ENCODE results near the gene PACSIN2.
A peak's percentile ranks its signal among the peaks of the same experiment; 100 is the strongest.

PACSIN2 gene

GRCh38 chr22:42901790-42902508 lies 113.0 kb downstream of the PACSIN2 start:
- peak; percentile 8 for DNase-seq

DNA sequence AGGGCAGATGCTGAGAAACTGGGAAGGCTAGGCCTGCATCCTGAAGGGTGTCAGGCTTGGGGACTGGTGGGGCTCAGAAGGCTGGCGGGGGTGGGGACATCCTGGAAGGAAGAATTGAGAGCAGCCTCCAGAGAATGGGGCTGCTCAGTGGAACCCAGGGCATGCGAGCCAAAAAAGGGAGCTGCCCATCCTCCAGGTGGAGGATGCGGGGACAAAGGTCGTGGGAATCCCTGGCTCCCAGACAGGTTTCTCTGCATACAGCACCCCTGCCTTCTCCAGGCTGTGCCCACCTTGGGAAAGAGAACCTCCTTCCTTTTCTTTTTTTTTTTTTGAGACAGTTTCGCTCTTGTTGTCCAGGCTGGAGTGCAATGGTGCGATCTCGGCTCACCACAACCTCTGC lies 117.0 kb downstream of the PACSIN2 start:
- no peak for DNase-seq

DNA sequence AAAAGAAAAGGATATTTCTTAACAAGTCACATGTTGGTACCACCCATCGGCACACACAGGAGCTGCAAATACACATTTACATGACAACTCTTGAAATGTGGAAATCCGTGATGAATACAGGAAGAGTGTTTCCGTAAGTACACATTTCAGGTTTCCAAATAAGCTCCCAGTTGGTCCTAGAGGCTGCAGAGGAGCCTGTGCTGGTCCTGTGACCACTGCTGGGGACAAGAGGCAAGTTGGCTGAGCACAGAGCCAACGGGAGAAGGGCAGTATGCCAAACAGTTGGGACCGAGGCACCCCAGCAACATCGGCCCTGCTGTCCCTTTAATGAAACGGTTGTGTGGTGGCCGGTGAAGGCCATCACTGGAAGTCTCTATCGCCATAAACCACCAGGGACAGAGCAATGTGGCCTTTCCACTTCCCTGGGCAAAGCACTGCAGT lies 119.4 kb downstream of the PACSIN2 start:
- DNase-seq: no peak

DNA sequence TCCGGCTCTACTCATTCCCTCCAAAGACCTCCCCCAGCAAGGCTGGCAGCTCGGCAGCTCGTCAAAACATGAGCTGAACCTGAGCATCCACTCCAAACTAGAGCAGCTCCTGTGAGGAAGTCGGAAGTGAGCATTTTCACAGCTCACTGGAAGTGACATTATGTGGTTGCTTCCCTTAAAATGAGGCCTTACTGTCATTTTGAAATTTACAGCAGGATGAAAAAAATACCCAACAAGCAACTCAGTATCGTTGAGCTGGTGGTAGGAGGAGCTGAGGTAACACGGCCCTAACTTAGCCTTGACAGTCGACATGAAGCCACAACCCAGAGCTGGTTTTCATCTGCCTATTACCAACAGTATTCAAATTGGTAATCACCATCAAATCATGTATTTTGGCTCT lies 119.9 kb downstream of the PACSIN2 start:
- DNase-seq: peak; percentile 81

GRCh38 chr22:42893371-42894150 lies 121.4 kb downstream of the PACSIN2 start:
- peak; percentile 61 for DNase-seq

DNA sequence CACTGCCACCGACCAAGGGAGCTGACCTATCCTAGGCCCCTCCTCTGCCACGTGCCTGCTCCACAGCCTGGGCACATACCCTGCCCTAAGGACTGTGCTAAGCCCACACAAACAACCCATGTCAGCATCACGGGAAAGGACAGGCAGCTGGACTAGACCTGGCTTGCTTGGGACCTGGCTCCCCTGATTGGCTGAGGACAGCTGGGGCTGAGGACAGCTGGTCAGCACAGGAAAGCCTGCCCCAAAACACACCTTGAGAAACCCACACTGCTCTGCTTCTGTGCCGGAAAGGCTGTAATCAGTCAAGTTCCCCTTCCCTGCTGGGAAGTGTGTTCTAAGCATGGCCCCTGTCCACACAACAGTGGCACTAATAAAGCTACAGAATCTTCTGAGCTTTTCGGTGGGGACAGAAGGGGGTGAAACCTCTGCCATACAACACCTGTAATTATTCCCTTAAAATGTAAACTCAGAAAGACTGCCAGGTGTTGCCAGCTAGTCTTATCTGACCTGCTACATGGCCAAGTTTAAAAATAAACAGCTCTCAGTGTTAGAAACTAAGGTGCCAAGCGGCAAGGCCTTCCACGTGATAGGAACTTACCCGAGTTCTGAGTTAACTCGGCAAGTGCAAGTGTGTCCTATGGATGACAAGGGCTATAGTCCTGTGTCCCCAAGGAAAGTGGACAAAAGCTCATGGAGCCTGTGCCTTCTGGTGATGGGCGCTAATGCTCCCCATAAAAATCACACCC lies 122.2 kb downstream of the PACSIN2 start:
- no peak for DNase-seq

DNA sequence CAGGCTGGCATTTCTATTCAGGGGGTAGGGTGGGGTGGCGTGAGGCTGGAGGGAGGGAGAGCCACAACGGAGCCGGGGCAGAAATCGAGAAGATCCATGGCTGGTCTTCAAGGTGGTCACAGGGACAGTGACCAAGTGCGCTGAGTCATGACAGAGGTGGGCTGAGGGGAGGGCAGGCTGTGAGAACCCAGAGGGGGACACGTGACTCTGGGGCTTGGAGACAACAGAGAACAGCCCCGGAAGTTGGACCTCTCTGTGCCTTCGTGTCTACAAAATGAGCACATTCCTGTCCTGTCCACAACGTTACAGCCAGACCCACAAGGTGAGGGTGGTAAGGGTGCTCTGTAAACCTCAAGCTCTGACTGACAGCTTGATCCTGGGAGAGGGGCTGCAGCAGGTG lies 122.8 kb downstream of the PACSIN2 start:
- DNase-seq: no peak

- DNase-seq: no peak
These were observed 123.3 kb downstream of the PACSIN2 start for GRCh38 chr22:42891696-42892095.

DNA sequence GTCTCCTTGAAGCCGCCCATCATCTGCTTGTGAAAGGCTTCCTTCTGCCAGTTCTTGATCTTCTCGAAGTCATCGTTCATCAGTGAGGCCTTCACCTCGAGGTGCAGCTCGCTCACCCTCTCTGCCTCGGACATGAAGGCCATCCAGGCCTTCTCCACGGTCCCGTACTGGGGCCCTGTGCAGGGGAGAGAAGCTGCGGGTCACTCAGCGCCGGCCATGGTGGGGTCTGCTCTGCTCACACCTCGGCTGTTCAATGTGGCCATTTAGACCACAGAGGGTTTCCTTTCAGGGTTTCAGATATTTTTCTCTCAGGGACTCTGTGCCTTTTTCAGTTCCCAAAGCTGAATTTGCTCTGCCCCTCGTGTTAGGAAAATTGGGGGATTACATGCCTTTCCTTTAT lies 123.9 kb downstream of the PACSIN2 start:
- DNase-seq: no peak

- DNase-seq: peak; percentile 72
These were observed 125.6 kb downstream of the PACSIN2 start for GRCh38 chr22:42889304-42889703.

DNA sequence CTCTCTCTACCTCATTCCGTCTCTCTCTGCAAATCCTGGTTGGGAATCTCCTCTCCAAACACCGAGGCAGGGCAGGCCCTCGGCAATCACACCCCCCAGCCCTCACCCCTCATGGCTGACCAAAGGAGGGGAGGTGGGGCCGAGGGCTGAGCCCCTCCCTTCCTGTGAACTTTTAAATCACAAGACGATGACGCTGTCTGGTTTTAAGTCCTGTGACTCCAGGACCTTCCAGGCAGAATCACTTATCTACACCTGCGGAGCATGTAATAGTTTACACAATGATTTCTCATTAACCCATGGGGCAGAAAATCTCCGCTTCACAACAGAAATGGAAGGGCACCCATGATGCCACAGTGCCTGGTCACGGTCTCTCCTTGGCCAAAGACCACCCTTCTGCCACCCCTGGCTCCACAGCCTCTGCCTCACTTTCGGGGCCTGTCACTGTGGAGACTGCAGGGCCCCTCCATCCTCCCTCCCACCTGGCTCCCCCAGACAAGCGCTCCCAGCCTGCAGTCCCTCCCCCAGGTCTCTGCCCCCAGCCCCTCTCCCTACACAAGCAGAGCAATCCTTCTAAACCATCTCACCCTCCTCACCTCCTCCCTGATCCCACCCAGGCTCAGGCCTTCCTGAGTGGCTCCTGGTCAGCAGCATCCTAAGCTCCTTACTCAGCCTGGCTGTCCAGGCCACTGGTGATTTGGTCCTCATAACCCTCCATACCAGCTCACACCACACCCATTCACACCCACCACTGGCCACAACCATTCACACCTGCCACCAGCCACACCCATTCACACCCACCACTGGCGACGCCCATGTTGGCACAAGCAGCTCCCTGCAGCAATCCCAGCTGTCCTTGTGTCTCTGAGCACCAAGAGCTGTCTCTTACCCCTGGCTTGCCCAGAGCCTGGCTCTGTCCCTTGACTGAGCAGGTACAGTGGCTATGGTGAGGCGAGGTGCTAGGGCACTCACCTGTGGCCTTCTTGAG lies 127.1 kb downstream of the PACSIN2 start:
- DNase-seq: peak; percentile 11

- DNase-seq: no peak
These were observed 127.8 kb downstream of the PACSIN2 start for GRCh38 chr22:42887120-42887519.

DNA sequence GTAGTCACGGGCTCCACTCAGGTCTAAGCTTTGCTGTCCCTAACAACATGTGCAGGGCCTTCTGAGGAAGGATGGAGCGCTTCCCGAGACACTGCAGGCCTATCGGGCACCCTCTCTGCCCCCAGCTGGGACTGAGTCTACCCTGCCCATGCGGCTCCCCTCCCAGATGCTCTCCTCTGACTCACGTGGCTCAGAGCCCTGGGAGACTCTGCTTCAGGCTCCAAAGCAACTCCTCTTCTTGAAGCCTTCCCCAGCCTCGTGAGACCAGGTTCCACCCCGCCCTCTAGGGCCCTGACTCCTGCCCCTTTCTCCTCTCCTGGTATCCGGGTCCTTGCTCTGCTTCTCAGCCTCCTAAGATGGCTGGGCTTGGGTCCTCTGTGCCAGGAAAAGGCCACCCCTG lies 129.5 kb downstream of the PACSIN2 start:
- no peak for DNase-seq

DNA sequence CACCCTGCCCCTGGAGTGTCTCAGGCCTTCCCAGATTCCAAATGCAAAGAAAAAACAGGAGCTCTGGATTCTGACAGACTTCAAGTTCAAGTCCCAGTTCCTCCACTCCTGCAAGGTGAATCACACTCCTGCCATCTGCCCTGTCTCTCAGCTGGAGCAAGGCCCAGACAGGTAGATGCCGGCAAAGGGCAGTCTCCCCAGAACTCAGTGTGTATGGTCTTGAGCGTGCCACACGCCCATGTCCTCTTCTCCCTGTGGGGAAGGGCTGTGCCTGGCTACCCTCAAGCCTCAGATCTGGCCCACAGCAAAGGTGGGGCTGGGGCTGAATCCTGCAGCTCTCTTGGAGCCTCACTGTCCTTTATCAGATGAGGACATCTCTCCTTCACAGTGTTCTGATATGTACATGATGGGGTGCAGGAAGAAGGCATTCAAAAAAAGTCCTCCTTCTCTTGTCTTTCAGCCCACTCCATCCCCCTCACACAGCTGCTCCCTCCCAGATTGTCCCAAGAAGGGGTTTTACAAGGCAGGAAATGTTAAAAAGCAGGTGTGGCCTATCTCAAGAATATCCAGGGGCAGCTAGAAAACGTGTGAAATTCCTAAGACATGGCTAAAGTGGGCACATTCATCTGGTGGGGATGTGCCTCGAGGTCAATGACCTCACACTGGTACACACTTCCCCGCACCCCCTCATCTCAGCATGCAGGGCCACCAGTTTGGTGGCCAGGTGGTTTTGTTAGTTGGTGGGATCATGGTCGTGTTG lies 130.2 kb downstream of the PACSIN2 start:
- DNase-seq: no peak

DNA sequence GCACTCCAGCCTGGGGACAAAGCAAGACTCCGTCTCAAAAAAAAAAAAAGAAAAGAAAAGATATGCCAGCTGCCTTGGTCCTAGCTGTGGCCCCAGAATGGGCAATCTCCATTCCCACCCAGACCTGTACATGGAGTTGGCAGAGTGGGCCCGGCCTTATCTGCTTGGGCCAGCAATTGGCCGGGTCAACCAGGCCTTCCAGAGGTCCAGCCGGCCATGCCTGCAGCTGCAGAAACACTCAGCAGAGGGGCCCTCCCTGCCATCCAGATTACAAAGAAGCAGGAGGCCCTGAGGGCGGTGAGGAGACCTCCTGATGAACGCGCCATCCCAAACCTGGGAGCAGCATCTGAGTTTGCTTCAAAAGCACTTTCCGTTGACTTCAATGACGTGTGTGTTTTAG lies 131.0 kb downstream of the PACSIN2 start:
- DNase-seq: no peak

GRCh38 chr22:42883121-42883520 lies 131.8 kb downstream of the PACSIN2 start:
- no peak for DNase-seq

DNA sequence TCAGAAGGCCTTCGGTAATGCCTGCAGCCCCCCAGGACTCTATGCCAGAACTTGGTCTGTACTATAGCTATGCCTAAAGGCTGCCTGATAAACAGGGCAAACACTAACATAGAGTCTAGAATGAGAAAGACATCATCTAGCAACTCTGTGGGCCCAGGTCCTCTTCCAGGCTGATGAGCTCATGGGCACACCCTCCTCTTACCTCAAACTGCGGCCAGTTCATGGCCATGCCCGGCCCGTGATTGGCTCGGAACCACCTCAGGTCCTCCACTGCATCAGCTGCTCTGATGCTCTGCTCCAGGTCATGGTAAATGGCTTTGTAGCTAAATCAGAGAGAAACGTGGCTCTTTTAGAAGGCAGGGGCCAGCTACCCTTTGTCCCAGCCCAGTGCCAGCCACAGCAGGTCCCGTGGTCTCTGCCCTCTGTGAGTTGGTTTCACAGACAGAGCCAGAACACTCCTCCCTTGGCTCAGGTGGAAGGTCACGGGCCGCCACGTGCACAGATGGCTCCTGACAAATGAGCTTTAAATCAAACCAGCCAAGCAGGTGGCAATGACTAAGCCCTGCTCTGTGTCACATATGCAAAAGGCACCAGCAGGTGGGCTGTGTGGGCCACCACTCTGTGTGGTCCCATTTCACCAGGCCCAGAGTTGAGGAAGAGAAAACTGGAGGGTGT lies 132.8 kb downstream of the PACSIN2 start:
- no peak for DNase-seq

- DNase-seq: no peak
These were observed 133.7 kb downstream of the PACSIN2 start for GRCh38 chr22:42881298-42881697.

- DNase-seq: no peak
These were observed 134.1 kb downstream of the PACSIN2 start for GRCh38 chr22:42880815-42881214.

DNA sequence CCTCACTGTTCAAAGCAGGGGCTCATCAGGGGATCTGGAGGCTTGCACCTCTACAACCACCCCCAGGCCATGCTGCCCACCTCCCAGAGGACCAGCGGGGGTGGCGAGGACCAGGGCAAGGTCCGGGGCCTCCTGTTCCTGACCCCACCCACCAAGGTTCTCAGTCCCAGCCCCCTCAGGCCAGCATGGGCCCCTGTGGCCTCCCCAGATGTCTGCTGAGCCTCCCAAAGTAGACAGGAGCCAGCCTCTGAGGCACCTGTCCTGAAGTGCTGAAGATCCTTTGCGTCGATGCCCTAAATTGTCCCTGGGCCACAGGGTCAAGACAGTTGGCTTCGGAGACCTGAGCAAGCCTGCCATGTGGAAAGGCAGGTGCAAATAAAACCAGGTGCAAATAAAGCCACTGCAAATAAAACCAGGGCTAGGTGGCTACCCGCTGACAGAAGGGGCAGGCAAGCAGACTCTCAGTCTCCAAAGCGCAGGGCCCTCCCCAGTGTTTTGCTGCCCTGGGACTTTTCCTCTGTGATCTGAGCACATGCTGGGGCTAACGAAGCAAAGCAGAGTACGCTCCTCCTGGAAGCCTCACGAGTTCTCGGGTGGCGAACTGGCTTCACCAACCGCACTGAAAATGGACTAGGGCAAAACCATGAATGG lies 135.5 kb downstream of the PACSIN2 start:
- DNase-seq: no peak
